Fibroblast of skin of right quadriceps (primary cell): ENCODE data around the gene KLF17.

Experiments used
- DNase-seq: peaks from one replicate; pipeline ENCODE4 v3.0.0-alpha.2; 2013

The KLF17 gene

DNA sequence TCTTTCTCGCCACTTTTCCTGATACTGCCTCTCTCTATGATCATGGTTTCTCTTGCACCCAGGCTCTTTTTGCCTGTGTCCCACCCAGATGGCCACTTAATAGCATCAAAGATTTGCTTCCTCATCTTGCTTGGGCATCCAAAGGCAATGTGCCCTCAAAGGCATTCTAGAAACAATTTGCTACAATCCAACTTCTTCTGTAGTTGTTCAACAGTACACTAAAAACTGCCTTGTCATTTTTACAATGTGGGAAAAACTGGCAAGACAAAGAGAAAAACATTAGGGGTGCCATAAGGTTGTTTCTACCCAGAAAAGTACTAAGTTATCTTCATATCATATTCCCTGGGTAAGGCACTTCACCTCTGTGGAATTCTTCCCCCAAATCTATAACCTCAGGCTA lies 39.3 kb downstream of the KLF17 start:
- no peak for DNase-seq

DNA sequence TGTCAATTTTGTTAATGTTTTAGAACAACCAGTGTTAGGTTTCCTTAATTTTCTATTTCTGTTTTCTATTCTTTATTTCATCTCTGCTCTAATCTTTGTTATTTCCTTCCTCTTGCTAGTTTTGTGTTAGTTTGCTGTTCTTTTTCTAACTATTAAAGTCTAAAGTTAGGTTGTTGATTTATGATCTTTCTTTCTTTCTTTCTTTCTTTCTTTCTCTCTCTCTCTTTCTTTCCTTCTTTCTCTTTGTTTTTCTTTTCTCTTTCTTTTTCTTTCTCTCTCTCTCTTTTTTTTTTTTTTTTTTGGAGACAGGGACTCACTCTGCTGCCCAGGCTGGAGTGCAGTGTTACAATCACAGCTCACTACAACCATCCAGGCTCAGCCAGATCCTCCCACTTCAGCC lies 40.2 kb downstream of the KLF17 start:
- DNase-seq: no peak

DNA sequence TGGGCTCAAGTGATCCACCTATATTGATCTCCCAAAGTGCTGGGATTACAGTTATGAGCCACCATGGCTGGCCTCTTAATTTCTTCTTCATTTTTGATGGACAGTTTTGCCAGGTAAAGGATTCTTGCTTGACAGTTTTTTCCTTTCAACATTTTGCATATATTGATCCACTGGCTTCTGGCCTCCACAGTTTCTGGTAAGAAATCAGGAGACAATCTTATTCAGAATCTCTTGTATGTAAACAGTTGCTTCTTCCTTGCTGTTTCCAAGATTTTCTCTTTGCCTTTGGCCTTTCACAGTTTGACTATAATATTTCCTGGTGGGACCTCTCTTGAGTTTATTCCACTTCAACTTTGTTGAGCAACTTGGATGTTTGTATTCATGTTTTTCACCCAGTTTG lies 42.9 kb downstream of the KLF17 start:
- no peak for DNase-seq

DNA sequence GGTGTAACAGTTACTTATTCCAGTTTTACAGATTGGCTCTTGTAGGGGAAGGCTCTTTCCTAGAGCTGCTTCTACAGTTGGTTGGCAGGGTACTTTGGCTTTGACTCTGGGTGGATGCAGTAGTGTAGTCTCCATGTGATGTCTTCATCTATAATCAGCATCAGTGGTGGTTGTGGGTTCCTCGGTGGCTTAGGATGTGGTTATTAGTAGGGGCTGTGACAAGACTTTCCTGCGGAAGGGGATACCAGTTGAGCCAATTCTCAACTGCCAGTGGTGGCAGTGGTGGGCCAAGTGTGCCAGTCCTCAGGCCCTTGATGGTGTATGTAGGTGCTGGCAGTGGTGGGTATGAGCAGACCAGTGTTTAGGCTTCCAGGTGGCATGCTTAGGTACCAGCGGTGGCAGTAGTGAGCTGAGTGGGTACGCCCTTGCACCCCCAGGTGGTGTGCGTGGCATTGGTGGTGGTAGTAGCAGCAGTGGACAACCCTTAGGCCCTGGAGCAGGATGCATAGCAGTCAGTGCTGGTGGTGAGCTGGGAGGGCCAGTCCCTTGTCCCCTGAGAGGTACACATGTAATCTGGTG lies 50.0 kb downstream of the KLF17 start:
- no peak for DNase-seq

DNA sequence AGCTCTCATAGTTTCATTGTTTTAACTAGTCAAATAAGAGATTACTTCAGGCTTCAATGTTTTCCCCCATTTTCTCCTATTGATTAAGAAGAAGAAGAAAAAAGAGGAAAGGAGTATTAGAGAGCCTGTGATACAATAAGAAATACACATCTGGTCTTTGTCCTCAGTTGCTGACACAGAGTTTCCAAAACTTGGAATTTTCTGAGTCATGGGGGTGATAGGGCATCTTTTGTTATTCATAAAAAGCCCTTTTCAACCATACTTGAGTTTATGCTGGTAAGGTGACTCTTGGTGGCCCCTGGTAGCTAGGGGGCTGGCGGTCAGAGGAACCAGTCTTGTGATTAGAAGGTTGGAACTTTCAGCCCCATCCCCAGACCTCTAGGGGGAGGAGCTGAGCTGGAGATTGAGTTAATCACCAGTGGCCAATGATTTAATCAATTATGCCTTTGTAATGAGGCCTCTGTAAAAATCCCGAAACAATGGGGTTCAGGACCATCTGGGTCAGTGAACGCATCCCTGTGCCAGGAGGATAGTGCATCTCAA lies 51.7 kb downstream of the KLF17 start:
- DNase-seq: no peak

DNA sequence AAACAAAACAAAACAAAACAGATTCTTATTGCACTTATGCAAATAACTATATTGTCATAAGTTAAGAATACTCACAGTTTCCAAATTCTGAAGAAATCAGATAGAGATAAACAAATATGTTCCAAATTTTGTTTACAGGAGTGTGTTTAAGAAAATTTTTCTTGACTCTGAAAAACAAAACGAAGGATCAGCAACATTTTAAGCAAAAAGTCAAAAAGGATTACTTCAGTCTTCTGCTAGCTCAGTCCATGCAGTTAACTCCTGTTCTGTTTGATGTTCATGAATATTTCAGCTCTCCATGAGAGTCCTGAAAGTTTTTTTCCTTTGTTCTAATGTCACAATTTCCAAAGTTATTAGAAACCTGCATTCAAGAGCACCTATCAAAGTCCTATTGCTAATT lies 56.0 kb downstream of the KLF17 start:
- no peak for DNase-seq
